H1 (cell line): ENCODE results near the gene DDX21. TPM values are rescaled to one million over a fixed set of nuclear protein-coding genes. Genes with fewer than 3 reads are reported as not detected.
"Not testable (repeated sequence)": the region's sequence is repeated elsewhere in the genome, so short reads cannot be mapped to it uniquely, and the experiment has no call there.

Experiments
- CTCF ChIA-PET: fragments of 300-600 bp; sonication (Branson Sonifier 250); formaldehyde crosslinking; loops from one replicate; lab custom pipeline; 2021; ENCODE audit not compliant: partially characterized antibody; lab: Charles Lee
- POLR2A ChIA-PET: fragments of 300-600 bp; sonication (Branson Sonifier 250); formaldehyde crosslinking; loops from one replicate; lab custom pipeline; 2021; ENCODE audit warnings: inconsistent platforms; ENCODE audit not compliant: partially characterized antibody; lab: Charles Lee
- DNase-seq, 2 experiments: peaks; one replicate each; pipeline versions ENCODE4 v3.0.0 to v3.0.0-alpha.2; 2010 to 2022; ENCODE audit warnings: low spot score in 2 of 2, low read depth in 1 of 2, mixed read lengths in 1 of 2
- FAIRE-seq: peaks from 2 replicates; lab custom pipeline; 2011; peaks lifted over from hg19 to GRCh38; lab: Jason Lieb, UNC
- H2AFZ ChIP-seq: 2 replicates; pipeline ENCODE4 v1.8.1; 2012; ENCODE audit warnings: low read length, inconsistent platforms
- H2AK5ac ChIP-seq: 2 replicates; pipeline ENCODE4 v1.6.1; 2013; ENCODE audit warnings: low read depth, low read length
- H2BK120ac ChIP-seq: replicated peaks from 2 replicates; pipeline ENCODE3; 2013; ENCODE audit warnings: low read depth, low read length, inconsistent platforms
- H2BK12ac ChIP-seq: 2 replicates; pipeline ENCODE4 v1.6.1; 2013; ENCODE audit warnings: low read depth, low read length
- H2BK15ac ChIP-seq: 2 replicates; pipeline ENCODE4 v1.6.1; 2013; ENCODE audit warnings: low read length
- H2BK20ac ChIP-seq: 2 replicates; pipeline ENCODE4 v1.6.1; 2013; ENCODE audit warnings: low read length
- H2BK5ac ChIP-seq: 2 replicates; pipeline ENCODE4 v1.6.1; 2013; ENCODE audit warnings: low read depth, low read length
- H3K14ac ChIP-seq: 2 replicates; pipeline ENCODE4 v1.6.1; 2013; ENCODE audit warnings: inconsistent platforms; ENCODE audit not compliant: insufficient read length
- H3K18ac ChIP-seq: 2 replicates; pipeline ENCODE4 v1.6.1; 2013; ENCODE audit warnings: low read length; ENCODE audit errors: extremely low read depth
- H3K23ac ChIP-seq: 2 replicates; pipeline ENCODE4 v1.6.1; 2013; ENCODE audit warnings: inconsistent platforms; ENCODE audit not compliant: insufficient read length
- H3K23me2 ChIP-seq: 2 replicates; pipeline ENCODE4 v1.6.1; 2013; ENCODE audit warnings: low read depth, low read length
- H3K27ac ChIP-seq: 2 replicates; pipeline ENCODE4 v1.6.1; 2011; ENCODE audit warnings: low read depth, low read length, inconsistent platforms
- H3K27me3 ChIP-seq, 4 experiments: replicated peaks in 1 of 4; 1 replicate in 1 of 4; 2 replicates in 3 of 4; pipeline versions ENCODE4 v1.6.1 to v1.8.1; 2011 to 2013; ENCODE audit warnings: low read length in 3 of 4, mild to moderate bottlenecking in 3 of 4, inconsistent platforms in 2 of 4, mixed read lengths in 2 of 4, moderate library complexity in 1 of 4; ENCODE audit not compliant: control insufficient read depth in 3 of 4, insufficient read depth in 3 of 4; ENCODE audit errors: extremely low read depth in 1 of 4
- H3K36me3 ChIP-seq, 4 experiments: 2 replicates each; pipeline versions ENCODE4 v1.6.1 to v1.8.1; 2011 to 2013; ENCODE audit warnings: mild to moderate bottlenecking in 4 of 4, low read length in 3 of 4, moderate library complexity in 2 of 4, control low read depth in 1 of 4, inconsistent platforms in 1 of 4; ENCODE audit not compliant: insufficient read depth in 4 of 4, control insufficient read depth in 2 of 4
- H3K4ac ChIP-seq: replicated peaks from 2 replicates; pipeline ENCODE3; 2013; ENCODE audit warnings: low read length, low read depth, mixed read lengths, inconsistent platforms; ENCODE audit not compliant: insufficient read length
- H3K4me1 ChIP-seq, 4 experiments: replicated peaks in 1 of 4; 1 replicate in 1 of 4; 2 replicates in 3 of 4; pipeline versions ENCODE4 v1.6.1 to v1.8.1; 2011 to 2013; ENCODE audit warnings: low read length in 3 of 4, inconsistent platforms in 2 of 4, mixed read lengths in 1 of 4; ENCODE audit not compliant: insufficient read depth in 4 of 4, control insufficient read depth in 3 of 4
- H3K4me2 ChIP-seq, 2 experiments: 2 replicates each; pipeline versions ENCODE4 v1.6.1 to v1.8.1; 2011 to 2013; ENCODE audit warnings: low read depth in 2 of 2, low read length in 2 of 2, control low read depth in 1 of 2, inconsistent platforms in 1 of 2, mild to moderate bottlenecking in 1 of 2; ENCODE audit not compliant: insufficient read depth in 1 of 2
- H3K4me3 ChIP-seq, 4 experiments: fragments of 200-600, 300-600 bp in 1 of 4; sonication (generic), shearing (Covaris generic), sonication (Bioruptor Twin) in 1 of 4; 2 replicates each; pipeline versions ENCODE4 v1.5.1 to v1.8.1; 2011 to 2016; ENCODE audit warnings: low read length in 4 of 4, low read depth in 3 of 4, control low read depth in 2 of 4, inconsistent platforms in 2 of 4, mild to moderate bottlenecking in 2 of 4, mixed read lengths in 1 of 4, moderate library complexity in 1 of 4; ENCODE audit not compliant: insufficient read depth in 2 of 4; ENCODE audit errors: extremely low read depth in 1 of 4
- H3K56ac ChIP-seq: replicated peaks from 2 replicates; pipeline ENCODE3; 2013; ENCODE audit warnings: low read depth, mild to moderate bottlenecking, mixed read lengths, low read length, inconsistent platforms; ENCODE audit not compliant: insufficient read length
- H3K79me1 ChIP-seq: 2 replicates; pipeline ENCODE4 v1.6.1; 2013; ENCODE audit warnings: low read depth, low read length, control low read depth
- H3K79me2 ChIP-seq, 2 experiments: 2 replicates each; pipeline versions ENCODE4 v1.6.1 to v1.8.1; 2012 to 2013; ENCODE audit warnings: low read length in 2 of 2, mild to moderate bottlenecking in 2 of 2, inconsistent platforms in 1 of 2; ENCODE audit not compliant: insufficient read depth in 2 of 2, control insufficient read depth in 1 of 2
- H3K9ac ChIP-seq, 4 experiments: replicated peaks in 1 of 4; 1 replicate in 1 of 4; 2 replicates in 3 of 4; pipeline versions ENCODE4 v1.6.1 to v1.8.1; 2011 to 2013; ENCODE audit warnings: low read depth in 3 of 4, low read length in 3 of 4, control low read depth in 2 of 4, mild to moderate bottlenecking in 2 of 4, moderate library complexity in 2 of 4, inconsistent platforms in 1 of 4; ENCODE audit errors: extremely low read depth in 1 of 4
- H3K9me3 ChIP-seq, 2 experiments: 2 replicates each; pipeline versions ENCODE4 v1.6.1 to v1.8.1; 2012 to 2013; ENCODE audit warnings: mild to moderate bottlenecking in 2 of 2, moderate library complexity in 2 of 2, control low read depth in 1 of 2, inconsistent platforms in 1 of 2, low read depth in 1 of 2, low read length in 1 of 2, mixed read lengths in 1 of 2; ENCODE audit not compliant: insufficient read depth in 2 of 2
- H4K20me1 ChIP-seq, 2 experiments: replicated peaks in 1 of 2; 2 replicates each; pipeline versions ENCODE3 to v1.8.1; 2011 to 2013; ENCODE audit warnings: inconsistent platforms in 2 of 2, low read length in 2 of 2, mild to moderate bottlenecking in 1 of 2; ENCODE audit not compliant: insufficient read depth in 2 of 2, control insufficient read depth in 1 of 2
- H4K5ac ChIP-seq: 2 replicates; pipeline ENCODE4 v1.6.1; 2013; ENCODE audit warnings: low read length, low read depth, mixed read lengths, inconsistent platforms; ENCODE audit not compliant: insufficient read length
- H4K8ac ChIP-seq: 2 replicates; pipeline ENCODE4 v1.8.0; 2013; ENCODE audit warnings: mild to moderate bottlenecking, moderate library complexity, low read length, inconsistent platforms; ENCODE audit not compliant: insufficient read depth; ENCODE audit errors: extremely low read depth
- H4K91ac ChIP-seq: replicated peaks from 2 replicates; pipeline ENCODE3; 2013; ENCODE audit warnings: low read length, mixed read lengths, inconsistent platforms; ENCODE audit not compliant: insufficient read length
- USF2 ChIP-seq: IDR thresholded peaks from 2 replicates; pipeline ENCODE4 v1.6.1; 2011; ENCODE audit warnings: low read length, improper control_type of control experiment
- polyA plus RNA-seq, 7 experiments: library from polyadenylated mRNA; depleted of rRNA in 3 of 7; stranded (reverse) in 5 of 7; unstranded in 2 of 7; fragments of >200 nt in 5 of 7; fragments of 200-250 nt in 2 of 7; gene quantifications; 1 replicate in 5 of 7; 2 replicates in 1 of 7; 4 replicates in 1 of 7; pipeline versions ENCODE4 v1.2.1 to v1.2.3, GENCODE V29; 2011 to 2013; ENCODE audit warnings: missing spikeins in 2 of 7, mixed read lengths in 2 of 7
- total RNA-seq: library from RNA; stranded (reverse); fragmentation: NEBNext Ultra II Directional; extraction: Animal tissue kit (Norgen Biotek cat#: 25700); gene quantifications from 2 replicates; pipeline ENCODE4 v1.2.1, GENCODE V29; 2021

The DDX21 gene
- total and polyA plus RNA-seq, 2 of the 8 experiments (the other 6 are each of a cell fraction or from before 2014, with no cell fraction given): 67.0 to 195 TPM

- TF ChIP-seq USF2: no peak
These were observed 17.1 kb upstream of the DDX21 start (continued) for GRCh38 chr10:68938884-68939283.

- H2BK5ac ChIP-seq, DNase-seq, H4K8ac ChIP-seq, FAIRE-seq, H3K4me1 ChIP-seq, H3K4me3 ChIP-seq, H4K91ac ChIP-seq, H2BK20ac ChIP-seq, H3K23me2 ChIP-seq, H2BK120ac ChIP-seq, H3K14ac ChIP-seq, H3K18ac ChIP-seq, H3K9ac ChIP-seq, H3K27ac ChIP-seq, H4K5ac ChIP-seq, H2AFZ ChIP-seq, H4K20me1 ChIP-seq, H2AK5ac ChIP-seq, H3K4ac ChIP-seq, H3K9me3 ChIP-seq, CTCF ChIA-PET, H2BK15ac ChIP-seq, H2BK12ac ChIP-seq, H3K56ac ChIP-seq, H3K79me2 ChIP-seq, H3K23ac ChIP-seq, H3K79me1 ChIP-seq, H3K27me3 ChIP-seq, H3K4me2 ChIP-seq: not testable (repeated sequence)
- peaks cover 2 to 36% (median 16%) of the 10 kb centered on the region in 4 experiments; a peak in 5 of 8 replicates for H3K36me3 ChIP-seq
- POLR2A ChIA-PET: interaction anchor here (1.2 to 2.7 kb wide), 4 partner anchors 8 to 15 kb away, joined by 4 to 17 read pairs (median 7); partner anchors contain the start of gene DDX21
These were observed 15.1 kb upstream of the DDX21 start for GRCh38 chr10:68940917-68941316.
